ENCODE data around the gene ZDHHC13. TPM values are rescaled to one million over a fixed set of nuclear protein-coding genes. Genes with fewer than 3 reads are reported as not detected.

ZDHHC13 gene
- total and polyA plus RNA-seq, 4 donors = 1.2 to 8.2 (median 2.7) TPM

- Histone ChIP-seq H3K27me3 (ENCODE audit: control insufficient read depth in 4 of 4, insufficient read depth in 4 of 4, low read length in 3 of 4) (peaks cover 0 to 3% (median 0%) of the 10 kb centered on the region in 4 donors), H3K36me3 (ENCODE audit: control insufficient read depth in 4 of 4, insufficient read depth in 3 of 4, low read depth in 1 of 4, low read length in 3 of 4) (no peaks in the 10 kb centered on the region), H3K27ac (ENCODE audit: low read depth in 1 of 2, low read length in 2 of 2) (no peak overlapping the region), H3K9me3 (ENCODE audit: control insufficient read depth in 4 of 4, low read length in 3 of 4) (no peaks in the 10 kb centered on the region), H3K4me1 (ENCODE audit: control insufficient read depth in 4 of 4, insufficient read depth in 4 of 4, low read length in 3 of 4) (no peaks in the 10 kb centered on the region), H3K9ac (ENCODE audit: low read depth in 1 of 2, low read length in 2 of 2) (no peak overlapping the region), H3K4me3 (ENCODE audit: low read depth in 1 of 3, low read length in 3 of 3) (no peak overlapping the region)
- TF ChIP-seq SP1 (IDR thresholded peaks at IDR 0.05) = no peak
- TF ChIP-seq TAF1 (conservative IDR thresholded peaks at IDR 0.05) = no peak
- no peak for TF ChIP-seq GABPA (IDR thresholded peaks at IDR 0.05 in 1 of 2, conservative IDR thresholded peaks at IDR 0.05 in 1 of 2)
- TF ChIP-seq FOXA2 (IDR thresholded peaks at IDR 0.05) = no peak
- TF ChIP-seq NR2F2 (IDR thresholded peaks at IDR 0.05) = no peak
- no peak for TF ChIP-seq ATF3 (IDR thresholded peaks at IDR 0.05)
- DNase-seq (ENCODE audit: low spot score) = no peak
- 84% methylated on average over 1 of the region's 1 CpG for WGBS
These were observed 33.8 kb upstream of the ZDHHC13 start for GRCh38 chr11:19083166-19083565.

GRCh38 chr11:19084661-19085315, 32.2 kb upstream of the ZDHHC13 start:
- no peak overlapping the region for H3K4me3 ChIP-seq (ENCODE audit: low read depth in 1 of 3, low read length in 3 of 3)
- H3K9ac ChIP-seq (ENCODE audit: low read depth in 1 of 2, low read length in 2 of 2) = no peak overlapping the region
- H3K27ac ChIP-seq (ENCODE audit: low read depth in 1 of 2, low read length in 2 of 2) = no peak overlapping the region
- TF ChIP-seq MAX (IDR thresholded peaks at IDR 0.05) = no peak
- TF ChIP-seq HNF4A (conservative IDR thresholded peaks at IDR 0.05) = no peak
- no peak for TF ChIP-seq ZBTB33 (IDR thresholded peaks at IDR 0.05)
- TF ChIP-seq REST (IDR thresholded peaks at IDR 0.05) = no peak
- no peak for TF ChIP-seq FOXA2 (IDR thresholded peaks at IDR 0.05)
- no peak for TF ChIP-seq SP1 (IDR thresholded peaks at IDR 0.05)
- TF ChIP-seq JUND (IDR thresholded peaks at IDR 0.05) = no peak
- TF ChIP-seq RXRA (IDR thresholded peaks at IDR 0.05) = no peak
- no peak for DNase-seq (ENCODE audit: low spot score)
- H3K27me3 ChIP-seq (ENCODE audit: control insufficient read depth in 4 of 4, insufficient read depth in 4 of 4, low read length in 3 of 4) = peaks cover 0 to 3% (median 0%) of the 10 kb centered on the region in 4 donors
- H3K36me3 ChIP-seq (ENCODE audit: control insufficient read depth in 4 of 4, insufficient read depth in 3 of 4, low read depth in 1 of 4, low read length in 3 of 4) = no peaks in the 10 kb centered on the region
- no peaks in the 10 kb centered on the region for H3K9me3 ChIP-seq (ENCODE audit: control insufficient read depth in 4 of 4, low read length in 3 of 4)
- no peaks in the 10 kb centered on the region for H3K4me1 ChIP-seq (ENCODE audit: control insufficient read depth in 4 of 4, insufficient read depth in 4 of 4, low read length in 3 of 4)
- WGBS = 74% methylated on average over 5 of the region's 5 CpGs
